Kidney (tissue), 14 donors: ENCODE data around the gene TRPV5. TPM values are rescaled to one million over a fixed set of nuclear protein-coding genes. Genes with fewer than 3 reads are reported as not detected.

Source experiments
- DNase-seq, 5 donors: peaks; one replicate each; pipeline ENCODE4 v3.0.0-alpha.2; 2013 to 2020
- FAIRE-seq: peaks from 2 replicates; lab custom pipeline; 2012; peaks lifted over from hg19 to GRCh38; lab: Jason Lieb, UNC
- H3K27ac ChIP-seq, 2 donors: one replicate each; pipeline ENCODE4 v1.7.0; 2013; ENCODE audit warnings: low read depth in 2 of 2, low read length in 2 of 2, inconsistent platforms in 1 of 2
- H3K27me3 ChIP-seq: one replicate; pipeline ENCODE4 v1.7.1; 2013; ENCODE audit warnings: low read length, inconsistent platforms; ENCODE audit not compliant: control insufficient read depth, insufficient read depth
- H3K36me3 ChIP-seq, 3 donors: one replicate each; pipeline versions ENCODE4 v1.7.0 to v1.7.1; 2013; ENCODE audit warnings: low read length in 3 of 3, control low read depth in 1 of 3, inconsistent platforms in 1 of 3; ENCODE audit not compliant: insufficient read depth in 3 of 3, control insufficient read depth in 2 of 3
- H3K4me1 ChIP-seq, 3 donors: one replicate each; pipeline versions ENCODE4 v1.7.0 to v1.7.1; 2013; ENCODE audit warnings: low read length in 3 of 3, inconsistent platforms in 1 of 3, low read depth in 1 of 3; ENCODE audit not compliant: control insufficient read depth in 2 of 3, insufficient read depth in 2 of 3
- H3K4me3 ChIP-seq, 3 donors: one replicate each; pipeline versions ENCODE4 v1.7.0 to v1.8.1; 2013; ENCODE audit warnings: low read length in 3 of 3, control low read depth in 1 of 3, inconsistent platforms in 1 of 3
- H3K9ac ChIP-seq, 3 donors: one replicate each; pipeline versions ENCODE4 v1.7.0 to v1.7.1; 2013; ENCODE audit warnings: low read length in 3 of 3, control low read depth in 1 of 3, inconsistent platforms in 1 of 3
- H3K9me3 ChIP-seq, 3 donors: one replicate each; pipeline versions ENCODE4 v1.7.0 to v1.7.1; 2013; ENCODE audit warnings: low read length in 3 of 3, control low read depth in 1 of 3, inconsistent platforms in 1 of 3; ENCODE audit not compliant: control insufficient read depth in 2 of 3, insufficient read depth in 1 of 3
- CTCF ChIP-seq: IDR thresholded peaks from 3 replicates; pipeline ENCODE4 v1.5.1; 2012; ENCODE audit warnings: mild to moderate bottlenecking, moderate library complexity, borderline replicate concordance; ENCODE audit not compliant: insufficient read depth; ENCODE audit errors: extremely low read depth
- intact Hi-C: fragments of 100-400 bp; cut with DNase I; formaldehyde crosslinking; loops from one replicate; pipeline ENCODE4 v1.11.1; 2022
- polyA plus RNA-seq: library from polyadenylated mRNA; stranded (reverse); fragments of 350-450 nt; fragmentation: Illumina TruSeq; extraction: RNeasy Lipid Tissue Mini Kit (QIAGEN cat#74804); gene quantifications from one replicate; pipeline ENCODE4 v1.2.3, GENCODE V29; 2014; ENCODE audit warnings: low read depth, low replicate concordance; ENCODE audit not compliant: insufficient read depth
- total RNA-seq: library from RNA; stranded (reverse); fragmentation: NEBNext Ultra II Directional; extraction: Animal tissue kit (Norgen Biotek cat#: 25700); gene quantifications from one replicate; pipeline ENCODE4 v1.2.1, GENCODE V29; 2021
- donor health status: control.
- donor health status: control.
- donor health status: control.
- donor health status: control.
- donor health status: control.
- donor health status: DM: yes; HTN: yes; CAD: no.
- donor health status: Normal renal cell carcinoma (clear cell type).

The TRPV5 gene
- total and polyA plus RNA-seq, 2 donors from 2014 or later: 1.3 to 1.4 TPM

- TF ChIP-seq CTCF: no peak
- no peak overlapping the region for H3K9ac ChIP-seq
- H3K9me3 ChIP-seq: no peaks in the 10 kb centered on the region
- H3K27me3 ChIP-seq: no peaks in the 10 kb centered on the region
- no peak overlapping the region for H3K27ac ChIP-seq
- no peak overlapping the region for H3K4me3 ChIP-seq
- FAIRE-seq: no peak
- no peaks in the 10 kb centered on the region for H3K4me1 ChIP-seq
- H3K36me3 ChIP-seq: no peaks in the 10 kb centered on the region
- intact Hi-C loops: no loop called here
- peak in 1 of 5 donors; percentile 13 for DNase-seq
These were observed 57.1 kb downstream of the TRPV5 start for GRCh38 chr7:142876236-142876960.

GRCh38 chr7:142875456-142875855, 58.1 kb downstream of the TRPV5 start:
- H3K9ac ChIP-seq: no peak overlapping the region
- no peak for DNase-seq
- no peak overlapping the region for H3K27ac ChIP-seq
- no peak for TF ChIP-seq CTCF
- intact Hi-C loops: no loop called here
- no peaks in the 10 kb centered on the region for H3K27me3 ChIP-seq
- no peaks in the 10 kb centered on the region for H3K9me3 ChIP-seq
- H3K36me3 ChIP-seq: no peaks in the 10 kb centered on the region
- H3K4me1 ChIP-seq: no peaks in the 10 kb centered on the region
- no peak for FAIRE-seq
- no peak overlapping the region for H3K4me3 ChIP-seq

GRCh38 chr7:142874837-142875236, 58.7 kb downstream of the TRPV5 start:
- no peak overlapping the region for H3K27ac ChIP-seq
- H3K27me3 ChIP-seq: no peaks in the 10 kb centered on the region
- DNase-seq (no peak), FAIRE-seq (no peak)
- no peak for TF ChIP-seq CTCF
- H3K4me3 ChIP-seq: no peak overlapping the region
- H3K4me1 ChIP-seq: no peaks in the 10 kb centered on the region
- no peak overlapping the region for H3K9ac ChIP-seq
- intact Hi-C loops: no loop called here
- no peaks in the 10 kb centered on the region for H3K9me3 ChIP-seq
- no peaks in the 10 kb centered on the region for H3K36me3 ChIP-seq
